Mesenchymal stem cell (in vitro differentiated cells and primary cell): Measurements from ENCODE around the gene FNTB.
A peak's percentile ranks its signal among the peaks of the same experiment; 100 is the strongest.

ENCODE experiments used
- DNase-seq: peaks from one replicate; pipeline ENCODE4 v3.0.0-alpha.2; 2013
- H2AFZ ChIP-seq: one replicate; pipeline ENCODE4 v1.6.1; 2013; ENCODE audit warnings: low read depth, mild to moderate bottlenecking, control low read depth, inconsistent platforms, low read length, moderate library complexity
- H2AK5ac ChIP-seq: 2 replicates; pipeline ENCODE4 v1.6.1; 2013; ENCODE audit warnings: low read length, moderate library complexity, mild to moderate bottlenecking, inconsistent platforms; ENCODE audit not compliant: severe bottlenecking
- H2BK120ac ChIP-seq: one replicate; pipeline ENCODE4 v1.6.1; 2013; ENCODE audit warnings: low read depth, mild to moderate bottlenecking, inconsistent platforms, low read length, moderate library complexity
- H2BK12ac ChIP-seq, 2 experiments: one replicate each; pipeline ENCODE4 v1.6.1; 2013; ENCODE audit warnings: inconsistent platforms in 2 of 2, low read length in 2 of 2, mild to moderate bottlenecking in 2 of 2, moderate library complexity in 2 of 2, control low read depth in 1 of 2
- H2BK15ac ChIP-seq: one replicate; pipeline ENCODE4 v1.6.1; 2013; ENCODE audit warnings: mild to moderate bottlenecking, low read depth, inconsistent platforms; ENCODE audit not compliant: poor library complexity, severe bottlenecking
- H2BK5ac ChIP-seq: 2 replicates; pipeline ENCODE4 v1.6.1; 2013; ENCODE audit warnings: low read depth, mild to moderate bottlenecking, low read length, control low read depth, inconsistent platforms; ENCODE audit not compliant: poor library complexity, severe bottlenecking
- H3K14ac ChIP-seq, 2 experiments: one replicate each; pipeline ENCODE4 v1.6.1; 2013; ENCODE audit warnings: inconsistent platforms in 2 of 2, low read length in 2 of 2, control low read depth in 1 of 2, mild to moderate bottlenecking in 1 of 2, moderate library complexity in 1 of 2
- H3K18ac ChIP-seq, 2 experiments: one replicate each; pipeline ENCODE4 v1.6.1; 2013; ENCODE audit warnings: inconsistent platforms in 2 of 2, low read length in 2 of 2, control low read depth in 1 of 2, low read depth in 1 of 2, mild to moderate bottlenecking in 1 of 2
- H3K23ac ChIP-seq, 2 experiments: one replicate each; pipeline ENCODE4 v1.6.1; 2013; ENCODE audit warnings: inconsistent platforms in 2 of 2, low read length in 2 of 2, mild to moderate bottlenecking in 2 of 2, moderate library complexity in 2 of 2, control low read depth in 1 of 2
- H3K27ac ChIP-seq: 2 replicates; pipeline ENCODE4 v1.5.1; 2013; ENCODE audit warnings: mild to moderate bottlenecking, moderate library complexity, low read length, control low read depth, inconsistent platforms; ENCODE audit not compliant: poor library complexity, severe bottlenecking
- H3K27me3 ChIP-seq, 2 experiments: 2 replicates each; pipeline versions ENCODE4 v1.6.1 to v1.7.0; 2013; ENCODE audit warnings: low read length in 2 of 2, mild to moderate bottlenecking in 2 of 2, moderate library complexity in 2 of 2, control low read depth in 1 of 2, inconsistent platforms in 1 of 2; ENCODE audit not compliant: control insufficient read depth in 1 of 2, insufficient read depth in 1 of 2
- H3K36me3 ChIP-seq, 2 experiments: 2 replicates each; pipeline versions ENCODE4 v1.6.1 to v1.7.0; 2013; ENCODE audit warnings: low read length in 2 of 2, control low read depth in 1 of 2, inconsistent platforms in 1 of 2, low read depth in 1 of 2, mild to moderate bottlenecking in 1 of 2; ENCODE audit not compliant: insufficient read depth in 2 of 2, control insufficient read depth in 1 of 2
- H3K4ac ChIP-seq, 2 experiments: one replicate each; pipeline ENCODE4 v1.6.1; 2013; ENCODE audit warnings: inconsistent platforms in 2 of 2, low read length in 2 of 2, mild to moderate bottlenecking in 2 of 2, moderate library complexity in 2 of 2, control low read depth in 1 of 2, low read depth in 1 of 2
- H3K4me1 ChIP-seq: 2 replicates; pipeline ENCODE4 v1.6.1; 2013; ENCODE audit warnings: low read depth, low read length, control low read depth; ENCODE audit not compliant: control insufficient read depth, insufficient read depth
- H3K4me2 ChIP-seq: 2 replicates; pipeline ENCODE4 v1.6.1; 2013; ENCODE audit warnings: low read length, mild to moderate bottlenecking, inconsistent platforms; ENCODE audit not compliant: poor library complexity, severe bottlenecking
- H3K4me3 ChIP-seq, 2 experiments: 2 replicates each; pipeline versions ENCODE4 v1.5.1 to v1.7.0; 2013; ENCODE audit warnings: low read length in 2 of 2, mild to moderate bottlenecking in 2 of 2, control low read depth in 1 of 2, low read depth in 1 of 2; ENCODE audit not compliant: insufficient read depth in 1 of 2
- H3K79me1 ChIP-seq: replicated peaks from 2 replicates; pipeline ENCODE4 v1.6.1; 2013; ENCODE audit warnings: mild to moderate bottlenecking, control low read depth, low read length, inconsistent platforms; ENCODE audit not compliant: poor library complexity, severe bottlenecking
- H3K9ac ChIP-seq: 2 replicates; pipeline ENCODE4 v1.7.0; 2013; ENCODE audit warnings: mild to moderate bottlenecking, low read length, moderate library complexity
- H3K9me3 ChIP-seq: 2 replicates; pipeline ENCODE4 v1.7.0; 2013; ENCODE audit warnings: mild to moderate bottlenecking, low read length; ENCODE audit not compliant: control insufficient read depth
- H4K8ac ChIP-seq: one replicate; pipeline ENCODE4 v1.6.1; 2013; ENCODE audit warnings: inconsistent platforms, mild to moderate bottlenecking, low read length, moderate library complexity
- H4K91ac ChIP-seq: one replicate; pipeline ENCODE4 v1.6.1; 2013; ENCODE audit warnings: mild to moderate bottlenecking, low read length, inconsistent platforms
- WGBS: methylation state at CpG from one replicate; pipeline ENCODE4 v1.1.7; 2013; ENCODE audit warnings: mixed read lengths; 5-methylcytosine and 5-hydroxymethylcytosine counted together

Gene FNTB

DNA sequence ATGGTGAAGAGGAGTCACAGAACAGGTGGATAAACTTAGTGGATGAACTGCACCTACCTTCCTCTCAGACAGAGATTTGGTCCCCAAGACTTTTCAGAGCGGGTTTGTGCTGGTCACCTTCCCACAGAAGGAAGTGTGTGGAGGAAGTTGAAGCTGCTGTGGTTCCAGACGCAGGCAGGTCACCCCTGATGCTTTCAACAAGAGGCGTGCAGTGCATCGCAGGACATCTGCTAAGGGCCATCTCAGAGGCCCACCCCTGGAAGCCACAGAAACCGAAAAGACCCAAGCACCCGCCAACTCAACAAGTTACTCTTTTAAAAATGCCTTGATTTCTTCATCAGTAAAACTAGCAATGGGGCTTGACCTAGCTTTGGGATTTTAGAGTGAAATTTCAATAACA lies 43.1 kb upstream of the FNTB start:
- H3K4me2 ChIP-seq = no peak overlapping the region
- H3K4ac ChIP-seq = no peak overlapping the region
- no peak overlapping the region for H3K23ac ChIP-seq
- H2BK15ac ChIP-seq = no peak overlapping the region
- no peak overlapping the region for H3K18ac ChIP-seq
- H3K14ac ChIP-seq = no peak overlapping the region
- no peak overlapping the region for H2BK12ac ChIP-seq
- no peak overlapping the region for H4K91ac ChIP-seq
- peaks cover 8% of the 10 kb centered on the region for H3K4me1 ChIP-seq
- H3K27ac ChIP-seq = no peak overlapping the region
- no peak overlapping the region for H4K8ac ChIP-seq
- H3K9ac ChIP-seq = no peak overlapping the region
- no peak overlapping the region for H2BK120ac ChIP-seq
- H3K27me3 ChIP-seq = no peaks in the 10 kb centered on the region
- 100% methylated on average over 4 of the region's 6 CpGs for WGBS
- H2AK5ac ChIP-seq = no peak overlapping the region
- no peak overlapping the region for H2BK5ac ChIP-seq
- no peak overlapping the region for H3K4me3 ChIP-seq
- DNase-seq = no peak
- H2AFZ ChIP-seq = no peak overlapping the region
- peaks cover 30% of the 10 kb centered on the region for H3K79me1 ChIP-seq
- H3K9me3 ChIP-seq = no peaks in the 10 kb centered on the region
- H3K36me3 ChIP-seq = peaks cover 40 to 62% of the 10 kb centered on the region in 2 experiments

DNA sequence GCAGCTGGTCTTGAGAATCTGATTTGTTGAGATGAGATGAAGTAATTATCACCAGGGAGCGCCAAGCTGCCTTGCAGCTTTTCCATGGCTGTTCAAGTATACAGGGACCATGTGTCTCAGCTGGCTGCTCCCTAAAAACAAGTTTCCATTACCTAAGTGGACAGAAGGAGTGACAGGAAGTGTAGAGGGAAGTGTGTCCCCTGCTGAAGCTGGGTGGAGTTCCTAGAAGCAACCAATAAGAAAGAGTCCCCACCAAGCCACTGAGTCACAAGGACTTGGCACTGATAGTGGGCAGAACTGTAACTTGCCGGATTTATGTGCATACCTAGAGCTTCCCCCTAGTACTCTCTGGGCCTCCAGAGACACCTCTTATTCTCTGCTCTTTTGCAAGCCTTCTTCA lies 42.7 kb upstream of the FNTB start:
- H2BK12ac ChIP-seq = no peak overlapping the region
- no peak overlapping the region for H2AFZ ChIP-seq
- no peak overlapping the region for H3K23ac ChIP-seq
- no peak overlapping the region for H2BK120ac ChIP-seq
- no peak overlapping the region for H3K4ac ChIP-seq
- no peak overlapping the region for H3K14ac ChIP-seq
- no peak overlapping the region for H3K4me3 ChIP-seq
- DNase-seq = no peak
- H3K4me2 ChIP-seq = no peak overlapping the region
- peaks cover 45 to 64% of the 10 kb centered on the region in 2 experiments for H3K36me3 ChIP-seq
- no peaks in the 10 kb centered on the region for H3K27me3 ChIP-seq
- H4K91ac ChIP-seq = no peak overlapping the region
- H2BK5ac ChIP-seq = no peak overlapping the region
- H3K18ac ChIP-seq = no peak overlapping the region
- no peak overlapping the region for H2AK5ac ChIP-seq
- H4K8ac ChIP-seq = no peak overlapping the region
- H3K9ac ChIP-seq = no peak overlapping the region
- H3K27ac ChIP-seq = no peak overlapping the region
- H2BK15ac ChIP-seq = no peak overlapping the region
- peaks cover 28% of the 10 kb centered on the region for H3K79me1 ChIP-seq
- peaks cover 5% of the 10 kb centered on the region for H3K4me1 ChIP-seq
- no peaks in the 10 kb centered on the region for H3K9me3 ChIP-seq
- 90% methylated on average over 1 of the region's 2 CpGs for WGBS

DNA sequence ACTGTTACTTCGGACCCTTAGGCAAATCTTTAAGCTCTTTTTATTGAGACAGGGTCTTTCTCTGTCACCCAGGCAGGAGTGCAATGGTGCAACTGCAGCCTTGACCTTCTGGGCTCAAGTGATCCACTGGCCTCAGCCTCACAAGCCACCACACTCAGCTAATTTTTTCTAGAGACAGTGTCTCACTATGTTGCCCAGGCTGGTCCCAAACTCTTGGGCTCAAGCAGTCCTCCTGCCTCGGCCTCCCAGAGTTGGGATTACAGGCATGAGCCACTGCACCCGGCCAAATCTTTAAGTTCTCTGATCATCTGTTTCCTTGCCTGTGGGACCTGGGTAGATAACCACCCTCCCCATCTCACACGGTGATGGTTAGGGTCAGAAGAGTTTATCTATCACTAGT lies 41.8 kb upstream of the FNTB start:
- no peak overlapping the region for H3K4me3 ChIP-seq
- H2BK5ac ChIP-seq = no peak overlapping the region
- no peak overlapping the region for H3K9ac ChIP-seq
- H3K4me2 ChIP-seq = no peak overlapping the region
- H2AFZ ChIP-seq = no peak overlapping the region
- H2BK120ac ChIP-seq = no peak overlapping the region
- peaks cover 44 to 60% of the 10 kb centered on the region in 2 experiments for H3K36me3 ChIP-seq
- no peaks in the 10 kb centered on the region for H3K9me3 ChIP-seq
- no peak overlapping the region for H3K27ac ChIP-seq
- no peak overlapping the region for H4K91ac ChIP-seq
- no peaks in the 10 kb centered on the region for H3K27me3 ChIP-seq
- 91% methylated on average over 4 of the region's 4 CpGs for WGBS
- no peak overlapping the region for H2BK15ac ChIP-seq
- no peak overlapping the region for H3K14ac ChIP-seq
- peaks cover 23% of the 10 kb centered on the region for H3K79me1 ChIP-seq
- no peaks in the 10 kb centered on the region for H3K4me1 ChIP-seq
- H3K23ac ChIP-seq = no peak overlapping the region
- no peak overlapping the region for H2BK12ac ChIP-seq
- no peak overlapping the region for H4K8ac ChIP-seq
- DNase-seq = no peak
- no peak overlapping the region for H3K18ac ChIP-seq
- H2AK5ac ChIP-seq = no peak overlapping the region
- no peak overlapping the region for H3K4ac ChIP-seq

GRCh38 chr14:64945431-64946178 lies 41.1 kb upstream of the FNTB start:
- Histone ChIP-seq H4K8ac (no peak overlapping the region), H2AFZ (no peak overlapping the region), H3K27me3 (no peaks in the 10 kb centered on the region), H3K9ac (no peak overlapping the region), H3K79me1 (peaks cover 22% of the 10 kb centered on the region), H3K18ac (no peak overlapping the region), H2AK5ac (no peak overlapping the region), H4K91ac (no peak overlapping the region), H3K27ac (no peak overlapping the region), H3K9me3 (no peaks in the 10 kb centered on the region), H3K4me2 (no peak overlapping the region), H2BK15ac (peak overlapping the region; percentile 46), H2BK12ac (no peak overlapping the region), H3K36me3 (peaks cover 51 to 56% of the 10 kb centered on the region in 2 experiments), H3K4me3 (no peak overlapping the region), H3K4ac (no peak overlapping the region), H3K4me1 (no peaks in the 10 kb centered on the region), H2BK5ac (no peak overlapping the region), H3K23ac (peak overlapping the region in 1 of 2 experiments; percentile 47), H3K14ac (no peak overlapping the region), H2BK120ac (no peak overlapping the region)
- DNase-seq = no peak
- WGBS = 97% methylated on average over 9 of the region's 12 CpGs
